HepG2 (cell line): ENCODE results near the gene RTP1. TPM values are rescaled to one million over a fixed set of nuclear protein-coding genes. Genes with fewer than 3 reads are reported as not detected.

Experiments
- ATAC-seq: fragments of 200-7000 bp; cut with Tn5 transposase; 3 replicates; pipeline ENCODE4 v1.9.1; 2020; ENCODE audit warnings: mild to moderate bottlenecking, moderate library complexity
- BruUV-seq: library from RNA; stranded (reverse); fragments of 400-500 nt; replicated peaks from 2 replicates; lab custom pipeline; 2021; lab: Mats Ljungman, UMichigan
- CTCF ChIA-PET: fragments of 300-600 bp; formaldehyde crosslinking; extraction: SDS; loops from one replicate; lab custom pipeline; 2021; ENCODE audit warnings: low total read pairs, inconsistent platforms, low intra/inter-chr PET ratio; lab: Yijun Ruan, JAX
- POLR2A ChIA-PET: fragments of 350-600 bp; sonication (Branson Sonifier 250); formaldehyde crosslinking; loops from one replicate; lab custom pipeline; 2020; ENCODE audit warnings: antibody characterized with exemption, inconsistent platforms; lab: Yijun Ruan, JAX
- DNase-seq: peaks from one replicate; pipeline ENCODE4 v3.0.0-alpha.2; 2015; ENCODE audit warnings: low spot score
- FAIRE-seq: peaks from 3 replicates; lab custom pipeline; 2011; peaks lifted over from hg19 to GRCh38; lab: Jason Lieb, UNC
- H2AFZ ChIP-seq: one replicate; pipeline ENCODE4 v1.6.1; 2011; ENCODE audit warnings: low read length, inconsistent platforms
- H3K27ac ChIP-seq: fragments of 300-600 bp; 3 replicates; pipeline ENCODE4 v1.8.0; 2011; ENCODE audit warnings: mixed run types, mild to moderate bottlenecking, mixed read lengths, low read length, inconsistent platforms; ENCODE audit not compliant: insufficient read depth; ENCODE audit errors: extremely low read length
- H3K27me3 ChIP-seq, 2 experiments: fragments of 200-600 bp in 1 of 2; 2 replicates in 1 of 2; 3 replicates in 1 of 2; pipeline versions ENCODE4 v1.6.0 to v1.8.0; 2011; ENCODE audit warnings: low read length in 2 of 2, mild to moderate bottlenecking in 2 of 2, moderate library complexity in 2 of 2, inconsistent platforms in 1 of 2; ENCODE audit not compliant: insufficient read depth in 2 of 2, control insufficient read depth in 1 of 2
- H3K36me3 ChIP-seq, 2 experiments: fragments of 200-600 bp in 1 of 2; replicated peaks in 1 of 2; 2 replicates in 1 of 2; 3 replicates in 1 of 2; pipeline versions ENCODE4 v1.5.1 to v1.8.0; 2011; ENCODE audit warnings: low read length in 2 of 2, inconsistent platforms in 1 of 2; ENCODE audit not compliant: insufficient read depth in 2 of 2, control insufficient read depth in 1 of 2
- H3K4me1 ChIP-seq: 2 replicates; pipeline ENCODE4 v1.5.1; 2012; ENCODE audit warnings: low read length, inconsistent platforms; ENCODE audit not compliant: insufficient read depth
- H3K4me2 ChIP-seq: 2 replicates; pipeline ENCODE4 v1.6.0; 2011; ENCODE audit warnings: low read depth, low read length, inconsistent platforms
- H3K4me3 ChIP-seq, 3 experiments: fragments of 200-600 bp in 1 of 3; sonication (generic), shearing (Covaris generic) in 1 of 3; replicated peaks in 1 of 3; 2 replicates each; pipeline ENCODE4 v1.5.1; 2011 to 2016; ENCODE audit warnings: low read length in 3 of 3, inconsistent platforms in 2 of 3, low read depth in 2 of 3, mild to moderate bottlenecking in 2 of 3, control low read depth in 1 of 3, mixed read lengths in 1 of 3; ENCODE audit not compliant: insufficient read depth in 1 of 3
- H3K79me2 ChIP-seq: one replicate; pipeline ENCODE4 v1.6.1; 2011; ENCODE audit warnings: low read length, inconsistent platforms; ENCODE audit not compliant: insufficient read depth
- H3K9ac ChIP-seq: 2 replicates; pipeline ENCODE4 v1.6.0; 2011; ENCODE audit warnings: mild to moderate bottlenecking, low read depth, low read length, inconsistent platforms; ENCODE audit not compliant: insufficient read depth
- H3K9me3 ChIP-seq: 2 replicates; pipeline ENCODE4 v1.5.1; 2012; ENCODE audit warnings: mild to moderate bottlenecking, low read length
- H4K20me1 ChIP-seq: 2 replicates; pipeline ENCODE4 v1.6.0; 2011; ENCODE audit warnings: inconsistent platforms, mild to moderate bottlenecking, low read length, moderate library complexity; ENCODE audit not compliant: insufficient read depth
- FOXJ3 ChIP-seq: sonication (generic); formaldehyde crosslinking; IDR thresholded peaks from 2 replicates; pipeline ENCODE4 v1.4.0; 2020; ENCODE audit warnings: missing genetic modification reagents, mild to moderate bottlenecking, borderline replicate concordance
- GATAD2A ChIP-seq: IDR thresholded peaks from 2 replicates; pipeline ENCODE4 v1.6.1; 2016
- MED13 ChIP-seq: sonication (generic); formaldehyde crosslinking; IDR thresholded peaks from 2 replicates; pipeline ENCODE4 v1.5.0; 2020; ENCODE audit warnings: missing genetic modification reagents
- NFIC ChIP-seq: IDR thresholded peaks from 2 replicates; pipeline ENCODE4 v1.6.1; 2012; ENCODE audit warnings: mild to moderate bottlenecking, low read length, inconsistent platforms
- NONO ChIP-seq, 2 experiments: fragments of 450-650 bp in 1 of 2; sonication (generic) in 1 of 2; formaldehyde crosslinking in 1 of 2; IDR thresholded peaks in 1 of 2; conservative IDR thresholded peaks in 1 of 2; 2 replicates each; pipeline versions ENCODE4 v1.6.1 to v1.8.0; 2017 to 2022; ENCODE audit warnings: mild to moderate bottlenecking in 1 of 2, missing genetic modification reagents in 1 of 2, moderate library complexity in 1 of 2
- POLR2AphosphoS5 ChIP-seq: IDR thresholded peaks from 2 replicates; pipeline ENCODE4 v1.6.1; 2012; ENCODE audit warnings: low read depth, low read length
- SIX1 ChIP-seq: sonication (generic); formaldehyde crosslinking; IDR thresholded peaks from 2 replicates; pipeline ENCODE4 v1.4.0; 2020; ENCODE audit warnings: missing genetic modification reagents, borderline replicate concordance
- SUZ12 ChIP-seq: fragments of 150-350 bp; IDR thresholded peaks from 2 replicates; pipeline ENCODE4 v1.6.1; 2014; ENCODE audit warnings: low read depth, low read length
- ZKSCAN5 ChIP-seq: sonication (generic); formaldehyde crosslinking; IDR thresholded peaks from 2 replicates; pipeline ENCODE4 v1.5.1; 2020; ENCODE audit warnings: mild to moderate bottlenecking, missing genetic modification reagents
- ZNF557 ChIP-seq: sonication (generic); formaldehyde crosslinking; IDR thresholded peaks from 2 replicates; pipeline ENCODE4 v1.4.0; 2020; ENCODE audit warnings: missing genetic modification reagents
- WGBS: methylation state at CpG from one replicate; pipeline ENCODE4 v1.1.6; 2017; ENCODE audit warnings: low lambda C conversion rate; 5-methylcytosine and 5-hydroxymethylcytosine counted together
- in situ Hi-C: cut with HindIII; loops from 2 replicates; pipeline ENCODE4 v1.10.0; 2017; ENCODE audit warnings: low pct_unique_long_range_greater_than_20kb; ENCODE audit not compliant: extremely low pct_ligation_motif_present
- intact Hi-C: fragments of 100-400 bp; cut with micrococcal nuclease; formaldehyde crosslinking; loops from one replicate; pipeline ENCODE4 v1.10.0; 2022; ENCODE audit not compliant: unreplicated experiment
- polyA plus RNA-seq, 8 experiments: library from polyadenylated mRNA; depleted of rRNA in 3 of 8; stranded (reverse) in 7 of 8; unstranded in 1 of 8; fragments of >200 nt; fragmentation: Illumina TruSeq in 4 of 8; extraction: Trizol in 4 of 8; gene quantifications; 2 replicates each; pipeline versions ENCODE4 v1.2.1 to v1.2.3, GENCODE V29; 2011 to 2016; ENCODE audit warnings: low read depth in 4 of 8, missing spikeins in 1 of 8, mixed read lengths in 1 of 8; ENCODE audit not compliant: insufficient read depth in 1 of 8
- total RNA-seq, 5 experiments: library from RNA; depleted of rRNA; stranded (reverse); fragments of >200 nt; fragmentation: Illumina TruSeq; extraction: Trizol; gene quantifications; 2 replicates each; pipeline ENCODE4 v1.2.3, GENCODE V29; 2016; ENCODE audit warnings: low read depth in 1 of 5
- TF ChIP-seq, protein P1 (sequence below): sonication (generic); formaldehyde crosslinking; IDR thresholded peaks from 2 replicates; pipeline ENCODE4 v1.8.0; 2023; ENCODE audit warnings: mild to moderate bottlenecking, missing genetic modification reagents
- TF ChIP-seq, protein P2 (sequence below): sonication (generic); formaldehyde crosslinking; IDR thresholded peaks from 2 replicates; pipeline ENCODE4 v1.5.0; 2020; ENCODE audit warnings: missing genetic modification reagents
- TF ChIP-seq, protein P3 (sequence below): sonication (generic); formaldehyde crosslinking; IDR thresholded peaks from 2 replicates; pipeline ENCODE4 v1.5.0; 2020; ENCODE audit warnings: missing genetic modification reagents
- TF ChIP-seq, protein P4 (sequence below): sonication (generic); formaldehyde crosslinking; IDR thresholded peaks from 2 replicates; pipeline ENCODE4 v1.4.0; 2020; ENCODE audit warnings: mild to moderate bottlenecking, missing genetic modification reagents

RTP1 gene
- total and polyA plus RNA-seq, 2 of the 13 experiments (the other 11 are each of a cell fraction or from before 2014, with no cell fraction given) = not detected

DNA sequence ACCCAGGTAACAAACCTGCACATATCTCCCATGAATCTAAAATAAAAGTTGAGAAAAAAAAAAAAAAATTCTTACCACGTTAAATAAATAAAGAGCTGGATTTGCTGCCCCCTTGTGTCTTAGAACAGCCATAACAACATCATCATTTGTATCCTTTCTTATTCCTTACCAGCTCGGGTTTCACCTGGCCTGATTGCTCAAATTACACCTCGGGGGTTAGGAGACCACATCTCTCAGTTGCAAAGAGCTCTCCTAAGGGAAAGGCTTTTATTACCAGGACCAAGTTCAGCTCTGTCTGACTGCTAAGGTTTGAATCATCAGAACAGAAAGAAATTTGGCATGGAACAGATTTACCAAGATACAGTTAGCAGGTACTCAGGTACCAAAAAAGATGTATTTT lies 32.1 kb upstream of the RTP1 start (continued):
- TF ChIP-seq, protein P1, sequence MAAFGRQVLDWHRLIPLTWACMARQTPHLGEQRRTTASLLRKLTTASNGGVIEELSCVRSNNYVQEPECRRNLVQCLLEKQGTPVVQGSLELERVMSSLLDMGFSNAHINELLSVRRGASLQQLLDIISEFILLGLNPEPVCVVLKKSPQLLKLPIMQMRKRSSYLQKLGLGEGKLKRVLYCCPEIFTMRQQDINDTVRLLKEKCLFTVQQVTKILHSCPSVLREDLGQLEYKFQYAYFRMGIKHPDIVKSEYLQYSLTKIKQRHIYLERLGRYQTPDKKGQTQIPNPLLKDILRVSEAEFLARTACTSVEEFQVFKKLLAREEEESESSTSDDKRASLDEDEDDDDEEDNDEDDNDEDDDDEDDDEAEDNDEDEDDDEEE (CRISPR knock-in tag) = no peak
- no peak for TF ChIP-seq SIX1 (CRISPR knock-in tag)
- TF ChIP-seq GATAD2A (CRISPR knock-in tag) = 0 out of 2 replicates have a peak, but pooled peaks have one; percentile 12
- TF ChIP-seq POLR2AphosphoS5 = no peak
- TF ChIP-seq, all 625 proteins: peak for 7

DNA sequence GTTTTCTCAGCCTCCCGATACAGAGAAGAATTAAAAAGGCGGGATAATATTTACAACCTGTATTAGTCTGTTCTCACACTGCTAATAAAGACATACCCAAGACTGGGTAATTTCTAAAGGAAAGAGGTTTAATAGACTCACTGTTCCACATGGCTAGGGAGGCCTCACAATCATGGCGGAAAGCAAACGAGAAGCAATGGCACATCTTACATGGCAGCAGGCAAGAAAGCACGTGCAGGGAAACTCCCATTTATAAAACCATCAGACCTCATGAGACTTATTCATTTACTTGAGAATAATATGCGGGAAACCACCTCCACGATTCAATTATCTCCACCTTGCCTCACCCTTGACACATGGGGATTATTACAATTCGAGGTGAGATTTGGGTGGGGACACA lies 30.5 kb upstream of the RTP1 start:
- CTCF ChIA-PET = interaction anchor here (2.5 kb wide), 1 partner anchor 318 kb away, joined by 13 read pairs; no protein-coding TSS in a partner anchor
- POLR2A ChIA-PET = no interaction called here
- in situ Hi-C loops = no loop called here

DNA sequence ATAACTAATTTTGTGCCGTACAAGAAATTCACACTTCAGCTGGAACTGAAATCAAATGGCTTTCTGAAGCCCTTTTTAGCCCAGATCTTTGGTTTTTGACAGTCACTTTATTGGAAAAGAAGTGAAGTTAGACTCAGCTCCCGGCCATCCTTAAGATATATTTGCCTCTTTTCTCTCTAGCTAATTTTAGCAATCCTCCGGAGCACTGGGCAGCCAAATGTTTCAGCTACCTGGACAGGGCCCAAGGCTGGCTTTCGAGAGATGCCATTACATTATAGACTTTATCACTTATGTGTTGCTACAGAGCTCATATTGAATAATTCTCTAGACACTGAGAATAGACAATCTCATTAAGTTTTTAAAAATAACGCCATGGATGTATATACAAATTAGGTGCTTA lies 29.5 kb upstream of the RTP1 start:
- no peak overlapping the region for H2AFZ ChIP-seq
- H3K9ac ChIP-seq = no peak overlapping the region
- BruUV-seq = no TSS peak
- WGBS = 41% methylated on average over 5 of the region's 5 CpGs
- H4K20me1 ChIP-seq = no peaks in the 10 kb centered on the region
- no peak overlapping the region for H3K4me3 ChIP-seq
- H3K27me3 ChIP-seq = no peaks in the 10 kb centered on the region
- in situ Hi-C loops = no loop called here
- no peaks in the 10 kb centered on the region for H3K79me2 ChIP-seq
- H3K36me3 ChIP-seq = no peaks in the 10 kb centered on the region
- no peak for DNase-seq
- CTCF ChIA-PET = no interaction called here
- no peak for ATAC-seq
- no peaks in the 10 kb centered on the region for H3K9me3 ChIP-seq
- H3K4me2 ChIP-seq = no peak overlapping the region
- no peak overlapping the region for H3K27ac ChIP-seq
- peaks cover under 1% of the 10 kb centered on the region; the same call in 1 of the 2 replicates for H3K4me1 ChIP-seq
- POLR2A ChIA-PET = no interaction called here
- FAIRE-seq = no peak
- intact Hi-C loops = no loop called here
- TF ChIP-seq, protein P2, sequence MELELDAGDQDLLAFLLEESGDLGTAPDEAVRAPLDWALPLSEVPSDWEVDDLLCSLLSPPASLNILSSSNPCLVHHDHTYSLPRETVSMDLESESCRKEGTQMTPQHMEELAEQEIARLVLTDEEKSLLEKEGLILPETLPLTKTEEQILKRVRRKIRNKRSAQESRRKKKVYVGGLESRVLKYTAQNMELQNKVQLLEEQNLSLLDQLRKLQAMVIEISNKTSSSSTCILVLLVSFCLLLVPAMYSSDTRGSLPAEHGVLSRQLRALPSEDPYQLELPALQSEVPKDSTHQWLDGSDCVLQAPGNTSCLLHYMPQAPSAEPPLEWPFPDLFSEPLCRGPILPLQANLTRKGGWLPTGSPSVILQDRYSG (CRISPR knock-in tag) = no peak
- TF ChIP-seq, protein P3, sequence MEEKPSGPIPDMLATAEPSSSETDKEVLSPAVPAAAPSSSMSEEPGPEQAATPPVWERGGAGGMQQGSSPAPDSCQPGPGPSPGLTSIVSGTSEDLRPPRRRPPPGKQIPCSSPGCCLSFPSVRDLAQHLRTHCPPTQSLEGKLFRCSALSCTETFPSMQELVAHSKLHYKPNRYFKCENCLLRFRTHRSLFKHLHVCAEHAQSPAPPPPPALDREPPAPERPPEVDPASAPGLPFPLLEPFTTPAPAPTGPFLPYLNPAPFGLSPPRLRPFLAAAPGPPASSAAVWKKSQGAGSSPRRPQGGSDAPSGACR (CRISPR knock-in tag) = no peak
- TF ChIP-seq SUZ12 = no peak
- no peak for TF ChIP-seq ZKSCAN5 (CRISPR knock-in tag)
- TF ChIP-seq NONO (IDR thresholded peaks at IDR 0.05) = no peak
- no peak for TF ChIP-seq NONO (CRISPR knock-in tag; conservative IDR thresholded peaks at IDR 0.05)
- TF ChIP-seq FOXJ3 (CRISPR knock-in tag) = no peak
- no peak for TF ChIP-seq ZNF557 (CRISPR knock-in tag)
- no peak for TF ChIP-seq MED13
- TF ChIP-seq NFIC = no peak

More for the DNA sequence above, 30.5 kb upstream of the RTP1 start:
- ATAC-seq (no peak), FAIRE-seq (no peak), DNase-seq (no peak)
- Histone ChIP-seq H4K20me1 (no peaks in the 10 kb centered on the region), H2AFZ (no peak overlapping the region), H3K27ac (no peak overlapping the region), H3K9me3 (no peaks in the 10 kb centered on the region), H3K4me2 (no peak overlapping the region), H3K4me3 (no peak overlapping the region), H3K9ac (no peak overlapping the region), H3K36me3 (no peaks in the 10 kb centered on the region), H3K79me2 (no peaks in the 10 kb centered on the region), H3K4me1 (no peaks in the 10 kb centered on the region), H3K27me3 (no peaks in the 10 kb centered on the region; a peak in 1 of 5 replicates)
- TF ChIP-seq, protein P4, sequence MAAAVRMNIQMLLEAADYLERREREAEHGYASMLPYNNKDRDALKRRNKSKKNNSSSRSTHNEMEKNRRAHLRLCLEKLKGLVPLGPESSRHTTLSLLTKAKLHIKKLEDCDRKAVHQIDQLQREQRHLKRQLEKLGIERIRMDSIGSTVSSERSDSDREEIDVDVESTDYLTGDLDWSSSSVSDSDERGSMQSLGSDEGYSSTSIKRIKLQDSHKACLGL (CRISPR knock-in tag) = no peak
- no TSS peak for BruUV-seq
- intact Hi-C loops = no loop called here
- 38% methylated on average over 8 of the region's 8 CpGs for WGBS
